GM21723 (cell line): ENCODE results near the gene CACNG1.

Experiments
- ATAC-seq: cut with Tn5 transposase; IDR thresholded peaks from one replicate; pipeline ENCODE4 v1.9.1; 2021; ENCODE audit warnings: mild to moderate bottlenecking, moderate library complexity; ENCODE audit not compliant: unreplicated experiment

Gene CACNG1, protein sequence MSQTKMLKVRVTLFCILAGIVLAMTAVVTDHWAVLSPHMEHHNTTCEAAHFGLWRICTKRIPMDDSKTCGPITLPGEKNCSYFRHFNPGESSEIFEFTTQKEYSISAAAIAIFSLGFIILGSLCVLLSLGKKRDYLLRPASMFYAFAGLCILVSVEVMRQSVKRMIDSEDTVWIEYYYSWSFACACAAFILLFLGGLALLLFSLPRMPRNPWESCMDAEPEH

DNA sequence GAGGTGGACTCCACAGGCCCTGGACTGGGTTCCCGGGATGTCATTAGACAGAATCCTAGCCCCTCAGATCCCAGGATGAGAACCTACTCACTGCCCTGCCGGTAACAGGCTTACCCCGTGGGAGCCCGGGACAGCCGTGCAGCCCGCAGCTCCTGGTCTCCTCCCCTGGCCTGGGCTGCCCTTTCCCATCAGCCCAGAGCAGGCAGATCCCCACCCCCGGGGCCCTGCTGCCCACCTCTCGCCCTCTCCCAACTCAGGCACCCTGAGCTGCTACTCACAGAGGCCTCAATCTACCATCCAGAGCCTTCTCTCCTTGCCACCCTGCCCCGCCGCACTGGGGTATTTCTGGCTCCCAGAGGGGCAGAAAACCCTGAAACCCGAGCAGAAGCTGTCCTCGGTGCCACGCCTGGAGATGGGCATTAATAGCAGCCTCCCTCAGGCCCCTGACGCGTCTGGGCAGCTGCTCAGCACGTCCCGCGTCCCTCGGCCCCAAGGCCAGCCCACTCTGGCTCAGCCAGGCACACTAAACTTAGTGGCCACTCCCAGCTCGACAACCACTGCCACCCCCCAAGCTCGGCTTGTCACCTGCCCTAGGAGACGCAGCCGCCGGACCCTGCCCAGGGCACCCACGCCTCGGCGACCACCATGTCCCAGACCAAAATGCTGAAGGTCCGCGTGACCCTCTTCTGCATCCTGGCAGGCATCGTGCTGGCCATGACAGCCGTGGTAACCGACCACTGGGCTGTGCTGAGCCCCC is at the start of gene CACNG1:
Gene CACNG1 (plus strand): TSS at position 539 of the 757 bp plus-strand sequence. CDS start 107 bp downstream, at position 646.
- ATAC-seq: no peak

DNA sequence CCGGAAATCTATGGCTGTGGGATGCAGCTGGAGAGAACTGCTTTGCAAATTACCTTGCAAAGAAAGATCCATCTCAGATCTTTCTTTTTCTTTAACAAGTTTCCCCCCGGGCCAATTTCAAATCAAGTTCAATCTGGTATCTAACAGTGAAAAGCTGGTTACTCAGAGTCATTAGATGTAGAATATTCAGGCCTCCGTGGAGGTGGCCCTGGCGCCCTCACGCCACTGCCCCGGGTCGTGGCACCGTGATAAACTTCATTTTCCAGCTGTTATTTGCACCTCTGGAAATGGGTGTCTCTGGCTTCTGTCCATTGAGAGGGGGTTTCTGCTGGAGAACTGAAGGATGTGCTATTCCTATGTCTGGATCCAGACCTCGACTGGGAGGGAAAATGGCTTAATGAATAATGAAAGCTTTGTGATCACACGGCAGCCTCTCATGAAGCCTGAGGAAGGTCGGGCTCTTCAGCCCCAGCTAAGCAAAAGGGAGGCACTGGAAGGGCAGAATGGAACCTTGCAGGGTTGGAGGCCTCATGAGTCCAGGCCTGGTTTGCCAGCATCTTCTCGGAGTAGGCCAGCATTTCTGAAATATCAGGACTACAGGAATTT is 49.3 kb upstream of the CACNG1 start:
- ATAC-seq: no peak

DNA sequence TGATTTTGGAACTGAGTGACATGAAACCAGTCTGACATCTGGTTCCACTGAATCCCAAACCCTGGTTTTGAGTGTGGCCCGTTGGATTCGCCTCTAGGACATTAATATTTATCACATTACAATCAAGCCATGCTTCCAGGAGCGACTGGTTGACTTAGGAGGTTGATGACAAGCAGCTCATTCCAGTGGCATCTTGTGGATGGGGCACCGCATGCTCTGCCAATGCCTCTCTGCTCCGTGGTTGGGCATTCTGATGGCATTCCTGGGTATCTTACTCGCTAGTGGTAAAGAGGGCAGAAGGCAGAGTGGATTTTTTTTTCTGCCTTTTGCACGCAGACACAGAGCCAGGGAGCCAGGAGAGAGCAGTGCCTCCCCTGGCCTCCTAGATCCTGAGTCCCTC is 48.4 kb upstream of the CACNG1 start:
- no peak for ATAC-seq

DNA sequence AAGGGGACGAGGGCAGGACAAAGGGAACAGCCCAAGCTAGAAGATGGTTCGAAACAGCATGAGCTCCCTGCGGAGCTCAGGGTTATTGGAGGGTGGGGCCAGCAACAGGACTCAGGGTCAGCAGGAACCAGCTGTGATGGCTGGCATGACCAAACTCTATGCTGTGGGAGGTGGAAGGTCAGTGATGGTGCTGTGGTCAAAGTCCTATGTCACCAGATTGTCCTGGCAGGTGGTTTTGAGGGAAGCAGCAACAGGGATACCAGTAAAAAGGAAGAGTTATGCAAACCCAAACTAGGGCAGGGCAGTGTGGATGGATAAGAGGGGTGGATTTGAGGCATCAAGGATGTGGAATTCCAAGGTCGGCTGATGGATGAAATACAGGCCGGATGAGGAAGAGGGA is 47.4 kb upstream of the CACNG1 start:
- ATAC-seq: no peak

DNA sequence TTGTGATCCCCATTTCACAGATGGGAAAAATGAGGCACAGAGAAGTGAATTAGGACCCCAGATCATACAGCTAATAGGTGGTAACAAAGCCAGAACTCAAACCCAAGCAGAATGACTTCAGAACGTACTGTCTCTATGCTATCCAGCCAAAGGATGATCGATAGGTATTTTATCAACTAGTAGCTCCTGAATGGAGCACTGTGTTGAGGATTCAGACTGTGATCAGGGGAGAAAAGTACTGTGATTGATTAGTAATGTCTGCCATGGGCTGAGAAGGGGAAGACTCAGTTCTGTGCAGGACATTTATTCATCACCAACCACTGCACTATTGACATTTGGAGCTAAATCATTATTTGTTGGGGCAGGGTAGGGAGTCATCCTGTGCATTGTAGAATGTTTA is 41.1 kb upstream of the CACNG1 start:
- no peak for ATAC-seq

DNA sequence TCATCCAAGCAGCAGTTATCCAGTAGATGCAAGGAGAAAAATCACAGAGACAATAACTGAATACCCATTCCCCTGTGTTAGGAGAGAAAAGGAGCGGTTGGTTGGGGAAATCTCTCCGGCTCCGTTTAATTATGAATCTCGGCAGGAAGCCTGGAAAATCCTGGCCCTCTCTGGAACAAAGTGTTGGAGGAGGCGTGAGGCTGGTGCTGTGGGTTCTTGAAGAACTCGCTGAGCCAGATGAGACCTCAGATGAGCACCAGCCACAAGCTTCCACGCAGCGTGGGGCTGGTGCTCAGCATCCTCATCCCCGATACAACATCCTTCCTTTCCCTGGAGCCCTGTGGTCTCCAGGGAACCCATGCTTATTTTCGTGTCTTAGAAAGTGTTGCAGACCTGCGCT is 40.2 kb upstream of the CACNG1 start:
- no peak for ATAC-seq

DNA sequence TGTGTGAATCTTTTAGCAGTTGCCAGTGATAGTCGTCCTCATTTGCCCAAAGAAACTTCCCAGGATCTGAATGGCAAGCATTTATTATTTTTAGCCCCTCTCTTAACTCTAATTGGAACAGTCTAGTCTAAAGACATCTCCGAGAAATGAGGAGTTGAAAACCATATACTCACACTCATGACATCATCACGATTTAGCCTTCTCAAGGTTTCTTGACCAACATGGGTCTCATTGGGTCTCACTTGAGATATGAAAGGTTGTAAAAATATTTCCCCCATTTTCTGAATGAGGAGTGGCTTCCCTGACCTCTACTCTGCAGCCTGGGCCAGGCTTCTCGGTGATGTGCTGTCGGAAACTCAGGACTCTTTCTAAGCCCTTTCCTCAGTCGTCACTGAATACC is 37.1 kb upstream of the CACNG1 start:
- ATAC-seq: no peak

DNA sequence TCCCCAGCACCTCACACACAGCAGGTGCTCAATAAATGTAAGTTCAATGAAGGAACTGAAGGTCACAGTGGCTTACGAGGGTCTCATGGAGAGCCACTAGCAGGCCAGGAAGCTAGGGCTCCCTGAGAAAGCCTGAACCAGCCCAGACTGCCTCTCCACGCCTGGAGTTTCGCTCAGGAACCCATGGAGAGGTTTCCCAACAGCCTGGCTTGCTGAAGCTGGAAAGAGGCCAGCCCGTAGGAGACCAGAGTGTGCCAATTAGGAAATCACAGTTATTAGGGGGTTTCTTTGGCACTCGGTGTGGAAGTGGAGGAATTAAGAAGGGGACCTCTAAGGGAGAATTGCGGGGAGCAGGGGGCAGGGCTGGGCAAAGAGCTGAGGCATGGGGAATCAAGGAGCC is 36.3 kb upstream of the CACNG1 start:
- no peak for ATAC-seq

DNA sequence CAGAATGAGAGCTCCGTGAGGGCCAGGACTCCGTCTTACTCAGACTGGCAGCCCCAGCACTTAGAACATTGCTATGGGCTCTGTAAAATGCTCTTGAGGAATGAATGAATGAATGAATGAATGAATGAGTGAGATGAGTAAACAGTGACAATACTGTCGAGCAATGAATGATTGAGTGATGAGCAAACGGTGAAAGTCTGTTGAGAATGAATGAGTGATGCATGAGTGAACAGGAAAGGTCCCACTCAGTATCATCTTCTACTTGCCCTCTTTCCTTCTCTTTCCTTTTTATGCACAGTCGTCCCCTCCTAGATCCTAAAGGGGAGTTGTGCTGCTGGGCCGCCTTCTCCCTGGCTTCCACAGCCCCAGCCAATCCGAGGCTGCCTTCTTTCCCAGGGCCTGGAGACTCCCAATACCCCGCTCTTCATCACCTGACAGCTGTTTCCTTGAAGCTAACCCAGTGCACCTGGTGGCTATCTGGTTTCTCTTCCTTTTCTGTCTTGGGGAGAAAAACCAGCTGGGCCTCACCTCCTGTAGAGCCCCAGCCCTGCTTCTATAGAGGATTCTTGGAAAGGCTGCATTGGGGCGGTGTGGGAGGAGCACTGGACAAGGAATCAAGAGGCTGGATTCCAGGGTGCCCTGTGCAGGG is 32.7 kb upstream of the CACNG1 start:
- peak; percentile 62 for ATAC-seq

DNA sequence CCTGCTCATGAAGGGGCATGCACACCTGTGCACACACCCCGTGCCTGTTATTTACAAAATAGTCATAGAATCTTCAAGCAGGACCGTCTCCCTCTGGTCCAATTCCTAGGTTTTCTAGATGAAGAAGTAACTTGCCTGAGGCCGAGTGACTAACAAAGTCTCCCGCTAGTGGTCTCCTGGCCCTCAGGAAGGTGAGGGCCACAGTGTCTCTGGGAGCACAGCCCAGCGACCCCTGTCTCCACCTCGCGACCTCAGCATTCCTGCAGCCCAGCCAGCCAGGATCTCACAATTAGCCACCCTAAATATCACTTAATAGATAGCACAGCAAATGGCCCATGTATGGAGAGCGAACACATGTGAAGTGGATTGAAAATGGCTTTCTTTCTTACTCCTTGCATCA is 30.5 kb upstream of the CACNG1 start:
- no peak for ATAC-seq

DNA sequence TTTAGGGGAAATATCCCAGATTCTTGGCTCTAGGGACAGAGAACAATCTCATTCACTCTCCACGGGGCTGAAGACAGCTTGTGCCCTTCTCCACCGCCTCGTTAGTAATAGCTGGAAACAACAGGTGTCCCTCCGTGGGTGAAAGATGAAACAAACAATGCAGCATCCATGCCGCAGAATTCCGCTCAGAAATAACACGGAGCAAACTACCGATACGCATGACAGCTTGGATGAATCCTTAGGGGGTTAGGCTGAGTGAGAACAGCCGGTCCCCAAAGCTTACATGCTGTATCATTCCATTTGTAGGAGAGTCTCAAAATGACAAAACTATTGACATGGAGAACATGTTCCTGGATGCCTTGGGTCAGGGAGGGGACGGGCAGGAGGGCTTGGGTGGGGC is 29.4 kb upstream of the CACNG1 start:
- ATAC-seq: no peak

DNA sequence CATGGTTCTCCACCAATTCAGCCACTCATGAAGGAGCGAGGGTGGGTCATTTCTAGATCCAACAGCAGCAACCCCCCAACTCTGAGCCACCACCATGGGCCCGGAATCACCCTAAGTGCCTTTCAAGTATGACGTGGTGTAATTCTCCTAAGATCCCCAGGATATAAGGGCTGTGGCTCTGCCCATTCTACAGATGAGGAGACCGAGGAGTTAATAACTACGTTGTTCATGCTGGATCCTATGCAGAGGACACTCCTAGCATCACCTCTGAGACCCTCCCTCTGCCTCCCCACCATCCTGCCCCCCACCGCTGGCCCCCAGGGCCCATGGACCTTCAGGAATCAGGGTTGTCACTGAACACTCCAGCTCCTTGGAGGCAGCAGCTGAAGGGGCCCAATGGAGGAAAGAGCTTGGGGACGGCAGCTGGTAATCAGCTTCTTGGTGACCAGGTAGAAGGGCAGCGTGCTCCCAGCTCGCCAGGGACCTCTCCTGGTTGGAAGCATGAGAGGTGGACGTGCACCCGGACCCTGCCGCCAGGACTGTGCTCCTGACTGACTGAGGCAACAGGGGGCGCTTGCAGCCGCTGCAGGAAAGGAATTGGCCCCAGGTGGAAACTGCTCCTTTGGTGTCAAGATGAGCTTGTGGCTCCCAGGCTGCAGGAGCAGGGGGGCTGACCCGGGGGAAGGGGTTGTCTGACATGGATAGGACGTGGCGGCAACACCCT is 28.2 kb upstream of the CACNG1 start:
- ATAC-seq: no peak

DNA sequence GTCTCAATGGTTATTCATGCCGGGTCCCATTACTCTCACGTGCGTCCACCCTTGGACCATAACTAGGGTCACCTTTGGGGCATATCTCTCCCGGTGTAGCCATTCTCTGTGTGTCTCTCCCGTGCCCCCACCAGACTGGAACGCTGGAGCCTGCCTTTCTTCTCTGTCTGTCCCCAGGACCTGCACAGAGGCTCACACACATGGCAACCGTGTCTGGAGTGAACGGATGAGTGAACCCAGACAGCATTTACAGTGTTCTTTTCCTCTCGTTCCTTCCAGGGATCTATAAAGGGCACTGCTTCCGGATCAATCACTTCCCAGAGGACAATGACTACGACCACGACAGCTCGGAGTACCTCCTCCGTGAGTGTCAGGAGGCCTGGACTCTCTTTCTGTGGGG is 26.4 kb upstream of the CACNG1 start:
- ATAC-seq: no peak

DNA sequence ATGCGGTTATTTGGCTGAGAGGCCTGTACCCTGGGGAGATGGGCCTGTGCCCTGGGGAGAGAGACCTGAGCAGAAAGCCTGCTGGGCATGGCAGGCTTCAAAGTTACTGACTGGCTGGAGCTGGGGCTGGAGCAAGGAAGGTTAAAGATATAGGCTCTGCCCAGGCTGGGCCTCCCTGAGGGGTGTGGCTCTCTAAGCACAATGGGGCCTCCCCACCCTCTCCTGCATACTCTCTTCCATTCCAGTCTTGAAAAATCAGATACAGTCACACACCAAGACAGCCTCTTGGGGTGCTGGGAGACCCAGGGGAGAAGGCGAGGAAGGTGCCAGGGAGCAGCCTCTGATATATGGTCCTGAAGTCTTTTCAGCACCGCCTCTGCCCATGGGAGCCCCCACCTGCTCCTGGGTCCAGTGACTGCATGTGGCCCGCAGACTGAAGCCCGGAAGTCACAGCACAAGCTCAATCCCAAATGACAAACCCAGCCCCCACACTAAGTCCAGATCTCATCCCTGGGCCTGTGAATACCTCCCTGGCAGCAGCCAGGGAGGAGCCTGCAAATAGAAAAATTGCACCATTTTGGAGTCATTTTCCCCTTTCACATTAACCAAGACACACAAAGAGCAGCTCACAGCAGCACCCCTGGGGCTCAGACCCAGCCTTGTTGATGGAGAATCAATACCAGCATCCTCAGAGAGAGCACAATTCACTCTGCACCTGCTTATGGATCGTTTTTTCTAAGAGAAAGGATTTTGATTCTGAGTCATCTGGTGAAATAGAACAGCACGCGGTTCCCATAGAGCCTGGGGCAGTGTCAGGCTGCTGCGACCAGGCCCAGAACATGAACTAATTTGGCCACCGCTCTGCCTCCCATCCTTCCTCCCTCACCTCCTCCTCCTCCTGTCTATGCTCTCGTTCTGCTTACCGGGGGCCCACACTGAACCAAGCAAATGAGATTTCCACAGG is 25.6 kb upstream of the CACNG1 start:
- ATAC-seq: no peak

DNA sequence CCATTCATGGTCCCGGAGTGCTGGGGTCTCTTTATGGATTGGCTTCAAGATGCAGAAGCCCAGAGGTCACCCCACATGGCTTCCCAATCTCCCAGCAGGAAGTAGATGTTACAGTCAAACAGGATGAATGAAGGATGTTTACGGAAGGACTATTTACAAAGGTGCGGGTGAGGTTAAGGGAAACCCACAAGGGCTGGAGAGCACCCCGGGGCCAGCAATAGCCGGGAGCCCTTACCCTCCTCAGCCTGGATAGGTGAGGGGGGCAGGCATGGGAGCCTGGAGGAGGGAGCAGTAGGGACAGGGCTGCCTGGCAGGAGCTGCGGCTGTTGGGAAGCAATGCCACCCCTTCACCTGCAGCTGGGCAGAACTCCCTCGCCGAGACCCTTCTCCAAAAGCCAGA is 24.5 kb upstream of the CACNG1 start:
- no peak for ATAC-seq

DNA sequence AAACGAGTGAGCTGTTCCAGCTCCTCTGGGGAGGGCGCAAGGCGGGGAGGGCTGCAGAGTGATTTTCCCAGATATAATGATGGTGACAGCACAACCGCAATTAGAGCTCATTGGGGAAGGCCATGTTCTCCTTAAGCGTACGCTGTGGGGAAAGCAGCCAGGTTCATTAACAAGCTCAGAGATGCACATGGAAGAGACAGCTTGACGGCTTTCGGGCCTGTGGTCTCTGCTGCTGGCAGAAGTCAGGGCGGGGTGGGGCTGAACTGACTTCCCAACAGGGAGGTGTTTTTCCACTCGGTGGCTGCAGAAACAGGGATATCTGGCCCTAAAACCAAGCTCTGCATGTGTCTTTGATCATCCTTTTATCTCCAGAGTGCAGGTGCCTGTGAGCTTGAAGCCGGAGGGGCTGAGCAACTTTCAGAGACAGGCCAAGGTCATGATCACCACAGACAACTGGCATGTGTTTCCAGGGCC is 24.0 kb upstream of the CACNG1 start:
- ATAC-seq: no peak

DNA sequence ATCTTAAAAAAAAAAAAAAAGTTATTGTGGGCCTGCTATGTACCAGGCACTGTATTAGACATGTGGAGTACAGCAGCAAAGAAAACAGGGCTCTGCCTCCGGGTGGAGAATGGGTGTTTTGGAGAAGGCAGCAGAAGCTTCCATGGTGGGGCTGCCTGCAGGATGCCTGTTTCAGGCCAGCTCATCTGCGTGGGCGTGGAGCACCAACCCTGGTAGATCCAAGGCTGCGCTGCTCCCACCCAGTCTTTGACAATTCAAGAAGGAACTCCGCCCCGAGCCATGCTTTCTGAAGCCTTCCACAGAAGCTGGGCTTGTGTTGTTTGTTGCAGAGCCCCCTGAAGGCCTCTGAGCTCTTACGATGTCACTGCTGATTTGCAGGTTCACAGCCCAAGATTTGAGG is 23.2 kb upstream of the CACNG1 start:
- ATAC-seq: no peak

DNA sequence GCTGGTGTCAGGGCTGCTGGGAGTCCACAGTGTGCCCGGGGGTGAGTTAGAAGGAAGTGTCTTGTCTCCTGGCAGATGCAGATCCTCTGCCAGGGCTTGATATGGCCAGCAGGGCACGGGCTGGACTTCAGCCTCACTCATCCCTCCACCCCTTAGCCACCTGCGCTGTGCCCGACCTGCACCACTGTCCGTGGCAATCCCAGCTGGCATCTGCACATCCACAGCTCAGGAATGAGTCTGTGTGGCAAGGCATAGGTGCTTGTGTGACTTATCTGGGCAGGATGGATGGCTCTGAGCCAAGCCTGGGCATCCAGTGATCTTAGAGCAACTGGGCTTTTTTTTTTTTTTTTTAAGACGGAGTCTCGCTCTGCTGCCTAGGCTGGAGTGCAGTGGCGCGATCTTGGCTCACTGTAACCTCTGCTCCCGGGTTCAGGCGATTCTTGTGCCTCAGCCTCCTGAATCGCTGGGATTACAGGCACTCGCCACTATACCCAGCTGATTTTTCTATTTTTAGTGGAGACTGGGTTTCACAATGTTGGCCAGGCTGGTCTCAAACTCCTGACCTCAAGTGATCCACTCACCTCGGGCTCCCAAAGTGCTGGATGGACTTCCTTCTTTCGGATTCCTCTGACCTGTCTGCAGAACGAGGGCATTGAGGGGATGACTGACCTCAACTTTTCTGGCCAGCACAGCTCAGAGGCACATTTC is 22.5 kb upstream of the CACNG1 start:
- no peak for ATAC-seq

DNA sequence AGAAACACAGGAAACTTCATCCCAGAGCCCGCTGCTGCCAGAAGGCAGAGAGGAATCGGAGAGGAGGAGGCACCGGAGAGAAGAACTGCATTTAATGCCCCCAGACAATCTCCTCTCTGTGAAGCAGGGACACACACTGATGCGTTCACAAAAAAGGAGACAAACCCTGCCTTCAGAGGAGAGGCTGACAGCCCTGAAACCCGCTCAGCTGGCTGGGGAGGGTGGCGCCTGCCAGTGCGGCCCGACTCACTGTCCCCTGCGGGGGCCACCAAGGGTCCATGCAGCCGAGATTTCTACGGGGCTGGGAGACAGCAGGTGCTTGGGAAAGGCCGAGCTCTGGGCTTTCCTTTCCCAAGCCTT is 21.9 kb upstream of the CACNG1 start:
- ATAC-seq: no peak
